Mammary epithelial cell (primary cell): ENCODE data around the gene SSRP1.
"Not testable (repeated sequence)": the region's sequence is repeated elsewhere in the genome, so short reads cannot be mapped to it uniquely, and the experiment has no call there.

Experiments
- CTCF ChIP-seq, 2 donors: IDR thresholded peaks in 1 of 2; conservative IDR thresholded peaks in 1 of 2; 2 replicates each; pipeline ENCODE4 v1.5.1; 2011 to 2012; ENCODE audit warnings: inconsistent platforms in 2 of 2, low read length in 2 of 2, mild to moderate bottlenecking in 2 of 2, control low read depth in 1 of 2, low read depth in 1 of 2; ENCODE audit not compliant: insufficient read depth in 1 of 2; ENCODE audit errors: extremely low read depth in 1 of 2
- EZH2 ChIP-seq: IDR thresholded peaks from 2 replicates; pipeline ENCODE4 v1.6.1; 2012; ENCODE audit warnings: low read length, inconsistent platforms, borderline replicate concordance

DNA sequence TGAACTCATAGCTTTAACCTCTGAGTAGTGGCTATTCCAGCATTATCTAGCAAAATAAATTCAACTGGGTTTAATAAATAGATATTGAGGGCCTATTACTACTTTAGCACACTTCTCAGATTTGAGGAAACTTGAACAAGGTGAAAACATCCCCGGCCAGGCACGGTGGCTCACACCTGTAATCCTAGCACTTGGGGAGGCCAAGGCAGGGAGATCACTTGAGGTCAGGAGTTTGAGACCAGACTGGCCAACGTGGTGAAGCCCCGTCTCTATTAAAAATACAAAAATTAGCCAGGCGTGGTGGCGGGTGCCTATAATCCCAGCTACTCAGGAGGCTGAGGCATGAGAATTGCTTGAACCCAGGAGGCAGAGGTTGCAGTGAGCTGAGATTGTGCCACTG, 1.2 kb upstream of the SSRP1 start:
- TF ChIP-seq CTCF (conservative IDR thresholded peaks at IDR 0.05 in 1 of 2, IDR thresholded peaks at IDR 0.05 in 1 of 2; ENCODE audit: extremely low read depth in 1 of 2, insufficient read depth in 1 of 2, low read depth in 1 of 2, low read length in 2 of 2); EZH2: not testable (repeated sequence)
